A673 (cell line): ENCODE data around the gene C14orf39.

Source experiments
- EZH2 ChIP-seq: fragments of 200-600 bp; sonication (generic); IDR thresholded peaks from 2 replicates; pipeline ENCODE4 v1.6.1; 2017; ENCODE audit warnings: borderline replicate concordance, low read depth, mild to moderate bottlenecking, mixed read lengths, antibody characterized with exemption, low read length; ENCODE audit not compliant: poor library complexity, severe bottlenecking
- TF ChIP-seq, protein P1 (sequence below): fragments of 300-800, 200-600 bp; sonication (generic); conservative IDR thresholded peaks from 2 replicates; pipeline ENCODE4 v1.5.1; 2017; ENCODE audit warnings: low read depth, mild to moderate bottlenecking, antibody characterized with exemption, low read length, moderate library complexity, mixed read lengths

DNA sequence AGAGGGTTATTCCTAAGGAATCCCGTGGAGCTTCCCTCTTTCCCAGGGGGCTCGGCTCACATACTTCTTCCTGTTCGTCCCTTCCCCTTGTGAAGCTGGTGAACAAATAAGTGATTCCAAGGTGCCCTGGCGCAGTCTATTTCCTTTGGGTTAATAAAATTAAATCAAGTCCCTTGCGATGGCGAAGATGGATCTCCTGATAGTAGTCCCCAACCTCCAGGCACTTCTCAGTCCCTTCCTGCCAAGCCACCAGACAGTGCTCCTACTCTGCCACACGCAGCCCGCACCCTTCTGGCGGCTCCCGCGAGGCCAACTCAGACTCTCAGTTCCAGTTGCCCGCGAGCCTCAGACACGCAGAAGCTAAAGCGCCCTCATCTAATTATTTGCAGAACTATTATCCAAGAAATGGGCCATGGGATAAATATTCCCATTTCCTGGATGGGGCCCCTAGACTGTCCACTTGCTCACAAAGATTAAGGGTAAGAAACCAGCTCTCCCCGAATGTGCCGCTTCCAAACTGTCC lies 20.7 kb upstream of the C14orf39 start:
- TF ChIP-seq, protein P1, sequence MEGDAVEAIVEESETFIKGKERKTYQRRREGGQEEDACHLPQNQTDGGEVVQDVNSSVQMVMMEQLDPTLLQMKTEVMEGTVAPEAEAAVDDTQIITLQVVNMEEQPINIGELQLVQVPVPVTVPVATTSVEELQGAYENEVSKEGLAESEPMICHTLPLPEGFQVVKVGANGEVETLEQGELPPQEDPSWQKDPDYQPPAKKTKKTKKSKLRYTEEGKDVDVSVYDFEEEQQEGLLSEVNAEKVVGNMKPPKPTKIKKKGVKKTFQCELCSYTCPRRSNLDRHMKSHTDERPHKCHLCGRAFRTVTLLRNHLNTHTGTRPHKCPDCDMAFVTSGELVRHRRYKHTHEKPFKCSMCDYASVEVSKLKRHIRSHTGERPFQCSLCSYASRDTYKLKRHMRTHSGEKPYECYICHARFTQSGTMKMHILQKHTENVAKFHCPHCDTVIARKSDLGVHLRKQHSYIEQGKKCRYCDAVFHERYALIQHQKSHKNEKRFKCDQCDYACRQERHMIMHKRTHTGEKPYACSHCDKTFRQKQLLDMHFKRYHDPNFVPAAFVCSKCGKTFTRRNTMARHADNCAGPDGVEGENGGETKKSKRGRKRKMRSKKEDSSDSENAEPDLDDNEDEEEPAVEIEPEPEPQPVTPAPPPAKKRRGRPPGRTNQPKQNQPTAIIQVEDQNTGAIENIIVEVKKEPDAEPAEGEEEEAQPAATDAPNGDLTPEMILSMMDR: no peak
- TF ChIP-seq EZH2: no peak
